K562 (cell line): ENCODE data around the gene B4GALT5. TPM values are rescaled to one million over a fixed set of nuclear protein-coding genes. Genes with fewer than 3 reads are reported as not detected.

ENCODE experiments used
- COPS2 ChIP-seq: fragments of 450-650 bp; conservative IDR thresholded peaks from 2 replicates; pipeline ENCODE4 v1.6.1; 2016; ENCODE audit warnings: mild to moderate bottlenecking, moderate library complexity
- FOXP4 ChIP-seq: sonication (generic); formaldehyde crosslinking; IDR thresholded peaks from 2 replicates; pipeline ENCODE4 v1.8.0; 2022; ENCODE audit warnings: mild to moderate bottlenecking, missing genetic modification reagents, borderline replicate concordance
- HDGF ChIP-seq: fragments of 450-650 bp; IDR thresholded peaks from 2 replicates; pipeline ENCODE4 v1.6.1; 2016
- HMGN3 ChIP-seq: IDR thresholded peaks from 2 replicates; pipeline ENCODE4 v1.6.1; 2011; ENCODE audit warnings: borderline replicate concordance, low read depth, mild to moderate bottlenecking, mixed read lengths, low read length; ENCODE audit not compliant: insufficient read length; ENCODE audit errors: extremely low read depth
- MAFF ChIP-seq: IDR thresholded peaks from 2 replicates; pipeline ENCODE4 v1.6.1; 2012; ENCODE audit warnings: low read length, improper control_type of control experiment
- RBM17 ChIP-seq: fragments of 200-400 bp; formaldehyde crosslinking; IDR thresholded peaks from 2 replicates; pipeline ENCODE4 v1.6.1; 2017; ENCODE audit warnings: low read depth, mild to moderate bottlenecking, low read length, borderline replicate concordance
- SMARCA5 ChIP-seq: fragments of 450-650 bp; IDR thresholded peaks from 2 replicates; pipeline ENCODE4 v1.6.1; 2016
- SMARCE1 ChIP-seq: fragments of 450-650 bp; IDR thresholded peaks from 2 replicates; pipeline ENCODE4 v1.7.1; 2016; ENCODE audit warnings: mild to moderate bottlenecking
- USF1 ChIP-seq: sonication (generic); formaldehyde crosslinking; IDR thresholded peaks from 2 replicates; pipeline ENCODE4 v1.9.0; 2022; ENCODE audit warnings: mild to moderate bottlenecking, missing genetic modification reagents
- ZBTB40 ChIP-seq, 2 experiments: fragments of 450-650 bp in 1 of 2; sonication (generic) in 1 of 2; formaldehyde crosslinking in 1 of 2; IDR thresholded peaks; 2 replicates each; pipeline versions ENCODE4 v1.7.1 to v1.9.0; 2016 to 2022; ENCODE audit warnings: inconsistent platforms in 1 of 2, mild to moderate bottlenecking in 1 of 2, missing genetic modification reagents in 1 of 2
- ZBTB9 ChIP-seq: fragments of 450-650 bp; formaldehyde crosslinking; IDR thresholded peaks from 2 replicates; pipeline ENCODE4 v1.4.0; 2020; ENCODE audit warnings: mild to moderate bottlenecking, moderate library complexity
- ZNF140 ChIP-seq: fragments of 250-450 bp; sonication (Bioruptor Pico); IDR thresholded peaks from 2 replicates; pipeline ENCODE4 v1.8.0; 2021; ENCODE audit warnings: moderate library complexity, mild to moderate bottlenecking, inconsistent platforms
- ZNF445 ChIP-seq: fragments of 250-450 bp; sonication (Bioruptor Pico); IDR thresholded peaks from 2 replicates; pipeline ENCODE4 v1.4.0; 2020; ENCODE audit warnings: low read depth, mild to moderate bottlenecking, moderate library complexity
- polyA plus RNA-seq, 8 experiments: library from polyadenylated mRNA; depleted of rRNA in 4 of 8; stranded (reverse) in 5 of 8; unstranded in 3 of 8; fragments of >200 nt; fragmentation: Nextera tagmentation in 2 of 8; fragmentation: Illumina TruSeq in 1 of 8; extraction: Ambion mirVana in 2 of 8; extraction: Trizol in 1 of 8; gene quantifications; 2 replicates each; pipeline versions ENCODE4 v1.2.1 to v1.2.3, GENCODE V29; 2011 to 2014; ENCODE audit warnings: inconsistent platforms in 1 of 8, missing spikeins in 1 of 8
- total RNA-seq, 7 experiments: library from RNA; depleted of rRNA in 6 of 7; stranded (reverse); fragments of >200 nt in 6 of 7; fragmentation: Illumina TruSeq in 2 of 7; extraction: Trizol in 2 of 7; gene quantifications; 2 replicates each; pipeline versions ENCODE4 v1.2.1 to v1.2.3, GENCODE V29; 2011 to 2021; ENCODE audit warnings: low replicate concordance in 1 of 7

Gene B4GALT5
- total and polyA plus RNA-seq, 9 of the 15 experiments (the other 6 are each of a cell fraction or from before 2014, with no cell fraction given) = 8.5 to 32.6 (median 23.4) TPM

DNA sequence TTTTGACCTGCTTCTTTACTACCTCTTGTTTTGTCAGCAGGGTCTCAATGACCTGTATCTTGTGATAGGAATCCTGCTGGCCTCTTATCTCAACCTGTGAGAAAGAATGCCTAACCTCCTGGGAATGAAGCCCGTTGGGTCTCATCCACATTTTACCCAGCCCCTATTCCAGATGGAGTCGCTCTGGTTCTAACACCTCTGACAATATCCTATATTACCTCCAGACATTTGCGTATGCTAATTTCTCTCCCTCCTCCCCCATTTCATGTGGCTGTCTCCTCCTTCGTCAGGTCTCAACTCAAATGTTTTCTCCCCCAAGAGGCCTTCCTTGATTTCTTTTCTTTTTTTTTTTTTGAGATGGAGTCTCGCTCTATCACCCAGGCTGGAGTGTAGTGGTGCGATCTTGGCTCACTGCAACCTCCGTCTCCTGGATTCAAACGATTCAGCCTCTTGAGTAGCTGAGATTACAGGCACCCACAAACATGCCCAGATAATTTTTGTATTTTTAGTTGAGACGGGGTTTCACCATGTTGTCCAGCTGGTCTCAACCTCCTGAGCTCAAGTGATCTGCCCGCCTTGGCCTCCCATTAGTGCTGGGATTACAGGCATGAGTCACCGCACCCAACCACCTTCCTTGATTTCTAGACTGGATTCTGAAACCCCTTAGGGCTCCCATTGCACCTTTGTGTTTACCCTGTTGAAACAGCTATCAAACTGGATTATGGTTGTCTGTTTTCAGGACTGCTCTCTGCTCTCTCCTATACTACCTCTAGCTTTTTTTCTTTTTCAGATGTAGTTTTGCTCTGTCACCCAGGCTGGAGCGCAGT is 49.5 kb upstream of the B4GALT5 start (continued):
- TF ChIP-seq ZBTB40 (IDR thresholded peaks at IDR 0.05) (no peak), ZBTB40 (CRISPR knock-in tag; IDR thresholded peaks at IDR 0.05) (no peak), FOXP4 (no peak), ZNF140 (CRISPR knock-in tag) (peak; percentile 72), ZBTB9 (CRISPR knock-in tag) (0 out of 2 replicates have a peak, but pooled peaks have one; percentile 55), HMGN3 (no peak), ZNF445 (CRISPR knock-in tag) (no peak), RBM17 (no peak), SMARCE1 (no peak; the same call in 1 of the 2 replicates), HDGF (no peak), MAFF (no peak), SMARCA5 (no peak), COPS2 (no peak), USF1 (no peak)
